NCI-H1436 treated with DMSO at 0.1 percent for 48 hours (cell line): ENCODE results near the gene FIZ1.
"Not testable (repeated sequence)": the region's sequence is repeated elsewhere in the genome, so short reads cannot be mapped to it uniquely, and the experiment has no call there.

ENCODE experiments used
- DNase-seq: peaks from one replicate; lab custom pipeline; 2025; lab: John Stamatoyannopoulos, UW

FIZ1 gene

DNA sequence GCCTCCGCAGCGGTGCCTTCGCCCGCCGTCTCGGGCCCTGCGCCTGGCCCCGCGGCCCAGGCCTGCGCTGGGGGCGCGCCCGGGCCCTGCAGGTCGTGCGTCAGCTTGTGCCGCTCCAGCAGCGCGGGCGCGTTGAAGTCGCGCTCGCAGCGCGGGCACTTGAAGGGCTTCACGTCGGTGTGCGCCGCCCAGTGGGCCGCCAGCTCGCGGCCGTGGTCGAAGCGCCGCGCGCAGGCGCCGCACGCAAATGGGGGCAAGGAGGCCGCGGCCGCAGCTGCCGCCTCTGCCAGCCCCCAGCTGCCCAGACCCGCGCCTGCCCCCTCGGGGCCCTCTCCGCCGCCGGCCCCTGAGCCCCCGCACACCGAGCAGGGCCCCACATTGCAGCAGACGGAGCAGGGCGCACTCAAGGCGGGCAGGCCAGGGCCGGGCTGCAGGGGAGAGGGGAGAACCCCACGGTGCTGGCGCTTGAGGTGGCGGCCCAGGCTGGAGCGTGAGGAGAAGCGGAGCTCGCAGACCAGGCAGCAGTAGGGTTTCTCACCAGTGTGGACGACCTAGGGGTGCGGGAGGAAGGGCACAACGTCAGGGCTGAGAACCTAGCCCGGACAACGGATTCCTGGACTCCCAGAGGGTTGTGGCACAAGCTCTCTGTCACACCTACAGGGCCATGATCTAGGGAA is 6.1 kb downstream of the FIZ1 start:
- DNase-seq: no peak

DNA sequence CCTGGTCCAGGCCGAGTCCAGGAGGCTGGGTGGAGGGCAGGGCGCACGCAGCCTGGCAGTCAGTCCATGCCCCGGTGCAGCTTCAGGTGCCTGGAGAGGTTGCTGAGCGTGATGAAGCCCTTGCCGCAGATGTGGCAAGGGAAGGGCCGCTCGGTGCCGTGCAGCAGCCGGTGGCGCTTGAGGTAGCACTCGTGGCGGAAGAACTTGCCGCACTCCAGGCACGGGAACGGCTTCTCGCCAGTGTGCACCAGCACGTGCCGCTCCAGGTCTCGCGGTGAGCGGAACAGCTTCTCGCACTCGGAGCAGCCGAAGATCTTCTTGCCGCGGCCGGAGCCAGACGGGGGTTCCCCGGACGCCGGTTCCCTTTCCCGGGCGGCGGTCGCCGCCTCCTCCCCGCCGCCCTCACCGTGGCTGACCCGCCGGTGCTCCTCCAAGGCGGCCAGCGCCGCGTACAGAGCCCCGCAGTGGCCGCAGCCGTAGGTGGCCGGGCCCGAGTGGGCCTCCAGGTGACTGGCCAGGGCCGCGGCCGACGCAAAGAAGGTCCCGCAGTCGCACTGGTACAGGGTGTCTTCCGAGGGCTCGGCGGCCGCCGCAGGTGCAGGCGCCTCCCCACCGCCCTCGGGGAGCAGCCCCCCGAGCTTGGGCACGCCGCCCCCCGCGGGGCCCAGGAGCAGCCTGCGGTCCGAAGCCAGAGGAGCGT is 6.8 kb downstream of the FIZ1 start:
- no peak for DNase-seq

DNA sequence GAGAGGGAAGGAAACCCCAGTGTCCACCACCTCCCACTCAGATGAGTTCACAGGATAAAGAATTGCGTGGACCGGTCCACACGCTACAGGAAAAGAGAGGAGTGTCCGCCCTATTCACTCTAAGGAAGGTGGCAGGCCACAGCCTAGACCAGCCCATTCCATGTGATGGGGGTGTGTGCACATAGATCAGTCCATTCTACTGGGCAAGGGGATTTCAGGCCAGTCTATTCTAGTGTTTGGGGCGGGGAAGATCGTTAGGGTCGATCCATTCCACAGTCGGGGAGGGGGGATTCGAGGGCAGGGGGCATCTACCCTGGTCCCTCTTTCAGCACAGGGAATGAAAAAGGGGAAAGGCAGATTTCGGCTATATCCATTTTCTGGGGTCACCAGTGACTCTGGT is 7.8 kb downstream of the FIZ1 start:
- DNase-seq: no peak

- DNase-seq: peak; percentile 29
These were observed 8.7 kb downstream of the FIZ1 start for GRCh38 chr19:55590617-55591016.

- no peak for DNase-seq
These were observed 9.2 kb downstream of the FIZ1 start for GRCh38 chr19:55590109-55590508.

GRCh38 chr19:55588738-55589137 is 10.6 kb downstream of the FIZ1 start:
- DNase-seq: no peak

DNA sequence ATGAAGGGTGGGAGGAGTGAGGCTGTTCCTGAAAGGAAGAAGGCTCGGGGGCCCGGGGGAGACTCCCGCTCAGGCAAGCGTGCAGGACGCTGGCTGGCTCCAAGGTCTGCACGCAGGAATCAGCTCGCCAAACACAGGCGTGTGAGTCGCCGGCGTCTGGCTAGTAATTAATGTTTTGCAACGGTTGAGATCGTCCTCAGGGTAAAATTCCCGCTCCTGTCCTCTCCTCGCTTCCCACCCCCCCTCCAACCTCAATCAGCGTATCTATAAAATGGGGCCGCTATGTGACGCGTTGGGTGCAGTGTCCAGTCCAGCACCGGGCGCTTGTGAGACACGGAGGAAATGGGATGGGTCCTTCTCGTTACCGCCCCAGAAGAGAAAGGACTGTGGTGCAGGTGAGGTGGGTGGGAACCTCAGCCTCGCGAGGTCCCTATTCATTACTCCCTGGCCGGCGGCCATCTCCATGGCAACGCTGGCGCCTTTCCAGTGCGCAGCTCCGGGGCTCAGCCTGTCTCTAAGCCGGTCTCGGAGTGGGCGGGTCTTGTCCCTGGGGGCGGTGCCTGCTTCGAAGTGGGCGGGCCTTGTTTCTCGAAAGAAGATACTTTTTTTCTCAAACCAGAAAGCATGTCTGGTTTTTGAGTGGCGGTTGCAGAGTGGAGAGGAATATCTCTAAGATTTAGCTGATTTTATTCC is 12.2 kb downstream of the FIZ1 start:
- DNase-seq: peak; percentile 98

GRCh38 chr19:55585658-55586339 is 13.5 kb downstream of the FIZ1 start:
- DNase-seq: peak; percentile 94

GRCh38 chr19:55584871-55585270 is 14.4 kb downstream of the FIZ1 start:
- DNase-seq: no peak

DNA sequence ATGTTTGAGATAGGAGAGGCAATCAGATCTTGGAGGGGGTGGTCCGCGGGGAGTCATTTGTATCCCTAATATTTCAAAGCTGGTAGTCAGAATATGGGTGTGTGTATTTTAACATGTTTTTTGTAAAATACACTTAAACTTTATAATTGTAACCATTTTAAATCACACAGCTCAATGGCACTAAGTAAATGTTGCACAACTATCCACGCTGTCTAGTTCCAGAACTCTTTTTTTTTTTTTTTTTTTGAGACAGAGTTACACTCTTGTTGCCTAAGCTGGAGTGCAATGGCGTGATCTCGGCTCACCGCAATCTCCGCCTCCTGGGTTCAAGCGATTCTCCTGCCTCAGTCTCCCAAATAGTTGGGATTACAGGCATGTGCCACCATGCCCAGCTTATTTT is 15.4 kb downstream of the FIZ1 start:
- DNase-seq: not testable (repeated sequence)

DNA sequence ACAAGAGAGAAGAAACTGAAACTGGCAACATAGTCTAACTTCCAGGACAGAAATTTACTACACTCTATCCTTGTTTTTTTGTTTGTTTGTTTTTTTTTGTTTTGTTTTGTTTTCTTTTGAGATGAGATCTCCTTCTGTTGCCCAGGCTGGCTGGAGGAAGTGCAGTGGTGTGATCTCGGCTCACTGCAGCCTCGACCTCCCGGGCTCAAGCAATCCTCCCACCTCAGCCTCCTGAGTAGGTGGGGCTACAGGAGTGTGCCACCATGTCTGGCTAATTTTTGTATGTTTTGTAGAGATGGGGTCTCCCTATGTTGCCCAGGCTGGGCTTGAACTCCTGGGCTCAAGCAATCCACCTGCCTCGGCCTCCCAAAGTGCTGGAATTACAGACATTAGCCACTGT is 17.0 kb downstream of the FIZ1 start:
- DNase-seq: not testable (repeated sequence)

DNA sequence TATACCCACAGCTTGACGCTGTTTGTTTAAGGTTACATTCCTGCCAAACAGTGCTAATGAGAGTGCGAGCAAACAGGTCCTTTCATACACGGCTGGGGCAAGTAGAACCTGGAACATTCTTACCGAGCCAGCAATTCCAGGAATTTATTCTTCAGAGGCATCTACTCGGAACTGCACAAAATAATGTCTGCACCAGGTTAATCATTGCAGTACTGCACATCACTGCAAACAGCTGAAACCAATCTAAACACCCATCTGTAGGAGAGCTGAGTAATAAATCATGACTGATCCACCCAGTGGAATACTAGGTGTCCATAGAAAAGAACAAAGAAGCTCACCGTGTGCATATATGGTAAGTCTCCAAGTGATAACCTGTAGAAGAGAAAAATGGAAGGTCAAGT is 17.5 kb downstream of the FIZ1 start:
- DNase-seq: no peak

GRCh38 chr19:55581145-55581822 is 18.0 kb downstream of the FIZ1 start:
- DNase-seq: no peak

- peak; percentile 36 for DNase-seq
These were observed 18.6 kb downstream of the FIZ1 start, which contains the start of gene ZNF579 for GRCh38 chr19:55580628-55581144. Gene ZNF579, minus strand, starts transcription at chr19:55580848. Its CDS starts 1,209 bp downstream, at chr19:55579639.

DNA sequence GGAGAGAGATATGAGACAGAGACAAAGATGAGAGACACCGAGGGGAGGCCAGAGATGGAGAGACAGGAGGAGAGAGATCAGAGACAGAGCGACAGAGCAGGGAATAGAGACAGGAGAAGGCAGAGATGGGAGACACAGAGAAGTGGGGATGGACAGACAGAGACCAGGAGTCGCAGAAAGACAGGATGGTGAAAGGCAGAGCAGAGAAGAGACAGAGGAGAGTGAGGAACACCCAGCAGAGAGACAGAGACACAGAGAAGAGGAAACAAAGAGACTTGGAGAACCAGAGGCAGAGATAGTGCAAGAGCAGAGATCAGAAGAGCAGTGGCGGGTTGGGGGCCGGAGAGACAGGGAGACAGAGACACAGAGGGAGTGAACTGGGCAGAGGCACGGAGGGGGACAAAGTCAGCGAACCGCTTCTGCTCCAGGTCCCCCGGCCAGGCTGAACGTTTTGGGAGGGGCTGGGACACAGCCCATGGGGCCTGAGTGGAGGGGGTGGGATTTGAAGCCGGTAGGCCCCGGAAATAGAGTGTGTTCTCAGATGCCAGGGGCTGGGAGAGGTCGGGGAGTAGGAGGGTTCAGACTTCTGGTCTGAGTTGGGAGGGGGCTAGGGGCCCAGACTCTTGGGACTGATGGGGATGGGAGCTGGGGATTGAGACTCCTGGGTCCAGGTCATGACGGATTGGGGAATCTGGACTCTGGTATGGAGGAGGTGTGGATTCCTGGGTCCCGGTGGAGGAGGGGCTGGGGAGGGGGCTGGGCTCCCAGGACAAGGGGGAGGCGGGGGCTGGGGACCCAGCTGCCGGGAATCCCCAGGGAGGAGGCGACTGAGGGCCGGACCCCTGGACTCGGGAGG is 19.3 kb downstream of the FIZ1 start:
- DNase-seq: no peak

DNA sequence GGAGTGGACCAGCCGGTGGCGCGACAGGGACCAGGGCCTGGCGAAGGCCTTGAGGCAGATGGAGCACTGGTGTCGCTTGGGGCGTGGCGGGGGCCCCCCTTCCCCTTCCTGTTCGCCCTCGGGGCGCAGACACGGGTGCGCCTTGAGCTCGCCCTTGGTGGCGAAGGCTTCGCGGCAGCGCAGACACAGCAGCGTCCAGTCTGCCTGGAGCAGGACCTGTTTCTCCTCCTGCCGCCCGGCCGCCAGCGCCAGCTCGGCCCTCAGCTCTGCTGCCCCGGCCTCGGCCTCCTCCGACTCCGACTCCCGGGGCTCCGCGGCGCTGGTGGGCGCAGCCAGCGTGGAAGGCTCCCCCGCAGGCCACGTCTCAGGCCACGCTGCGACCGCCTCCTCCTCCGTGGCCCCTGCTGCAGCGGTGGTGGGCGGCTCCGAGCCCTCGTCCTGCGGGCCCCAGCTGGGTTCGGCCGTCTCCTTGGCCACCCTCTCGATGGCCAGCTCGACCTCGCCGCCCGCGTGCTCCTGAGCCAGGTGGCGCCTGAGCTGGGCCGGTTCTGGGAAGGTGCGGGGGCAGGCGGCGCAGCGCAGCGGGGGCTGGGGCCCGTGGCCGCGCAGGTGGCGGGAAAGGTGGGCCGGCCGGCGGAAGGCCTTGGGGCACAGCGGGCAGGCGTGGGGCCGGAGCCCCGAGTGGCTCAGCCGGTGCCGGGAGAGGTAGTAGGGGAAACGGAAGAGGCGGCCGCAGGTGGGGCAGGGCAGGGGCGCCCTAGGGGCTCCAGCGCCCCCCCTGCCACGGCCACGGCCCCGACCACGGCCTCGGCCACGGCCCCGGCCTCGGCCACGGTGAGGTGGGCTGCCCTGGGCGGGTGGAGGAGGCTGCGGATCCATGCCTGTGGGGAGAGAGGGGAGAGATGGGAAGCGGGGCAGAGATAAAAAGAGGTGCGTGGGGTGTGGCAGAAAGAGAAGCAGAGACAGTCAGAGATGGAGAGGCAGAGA is 20.3 kb downstream of the FIZ1 start:
- DNase-seq: no peak

GRCh38 chr19:55578031-55578760 is 21.1 kb downstream of the FIZ1 start:
- DNase-seq: no peak

- no peak for DNase-seq
These were observed 22.6 kb downstream of the FIZ1 start for GRCh38 chr19:55576746-55577145.

DNA sequence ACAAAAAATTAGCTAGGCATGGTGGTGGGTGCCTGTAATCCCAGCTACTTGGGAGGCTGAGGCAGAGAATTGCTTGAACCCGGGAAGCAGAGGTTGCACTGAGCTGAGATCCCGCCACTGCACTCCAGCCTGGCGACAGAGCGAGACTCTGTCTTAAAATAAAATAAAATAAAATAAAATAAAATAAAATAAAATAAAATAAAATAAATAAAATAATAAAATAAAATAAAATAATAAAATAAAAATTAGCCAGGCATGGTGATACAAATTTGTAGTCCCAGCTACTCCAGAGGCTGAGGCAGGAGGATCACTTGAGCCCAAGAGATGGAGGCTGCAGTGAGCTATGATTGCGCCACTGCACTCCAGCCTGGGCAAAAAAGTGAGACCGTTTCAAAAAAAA is 25.4 kb downstream of the FIZ1 start:
- not testable (repeated sequence) for DNase-seq
